HG02642 (cell line): ENCODE measurements around the gene PIGU.
"Not testable (repeated sequence)": the region's sequence is repeated elsewhere in the genome, so short reads cannot be mapped to it uniquely, and the experiment has no call there.

ENCODE experiments used
- ATAC-seq: cut with Tn5 transposase; IDR thresholded peaks from one replicate; pipeline ENCODE4 v1.9.1; 2021; ENCODE audit warnings: mild to moderate bottlenecking; ENCODE audit not compliant: unreplicated experiment, poor library complexity

The PIGU gene

DNA sequence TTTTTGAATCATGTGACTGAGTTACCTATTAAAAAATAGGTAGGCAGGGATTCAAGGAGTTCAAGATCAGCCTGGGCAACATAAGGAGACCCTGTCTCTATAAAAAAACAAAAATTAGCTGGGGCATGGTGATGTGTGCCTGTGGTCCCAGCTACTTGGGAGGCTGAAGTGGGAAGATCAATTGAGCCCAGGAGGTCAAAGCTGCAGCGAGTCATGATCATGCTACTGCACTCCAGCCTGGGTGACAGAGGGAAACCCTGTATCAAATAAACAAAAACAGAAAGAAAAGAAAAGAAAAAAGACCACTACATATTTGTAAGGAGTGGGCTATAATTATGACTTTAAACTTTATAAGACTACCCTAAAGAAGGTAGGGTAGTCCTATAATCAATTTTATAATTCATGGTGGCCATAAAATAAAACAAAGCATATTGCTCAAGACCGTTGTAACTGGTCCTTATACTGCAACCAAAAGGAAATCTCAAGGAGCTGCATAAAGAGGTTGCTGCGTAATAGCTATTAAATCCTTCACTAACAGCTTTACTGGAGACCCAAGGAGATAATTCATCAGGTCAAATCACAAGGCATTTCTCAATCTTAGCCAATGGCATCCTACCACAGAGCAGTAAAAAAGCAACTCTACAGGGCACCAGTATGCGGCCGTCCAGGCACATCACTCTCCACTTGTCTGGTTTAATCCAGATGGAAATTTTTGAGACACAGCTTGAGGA lies 13.5 kb downstream of the PIGU start:
- no peak for ATAC-seq

DNA sequence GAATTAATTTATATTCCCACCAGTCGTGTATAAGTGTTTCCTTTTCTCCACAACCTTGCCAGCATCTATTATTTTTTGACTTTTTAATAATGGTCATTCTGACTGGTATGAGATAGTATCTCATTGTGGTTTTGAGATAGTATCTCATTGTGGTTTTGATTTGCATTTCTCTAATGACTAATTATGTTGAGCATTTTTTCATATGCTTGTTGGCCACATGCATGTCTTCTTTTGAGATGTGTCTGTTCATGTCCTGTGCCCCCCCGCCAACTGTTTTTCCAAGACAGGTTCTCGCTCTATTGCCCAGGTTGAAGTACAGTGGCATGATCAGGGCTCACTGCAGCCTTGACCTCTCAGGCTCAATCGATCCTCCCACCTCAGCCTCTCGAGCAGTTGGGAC lies 15.1 kb downstream of the PIGU start:
- not testable (repeated sequence) for ATAC-seq

DNA sequence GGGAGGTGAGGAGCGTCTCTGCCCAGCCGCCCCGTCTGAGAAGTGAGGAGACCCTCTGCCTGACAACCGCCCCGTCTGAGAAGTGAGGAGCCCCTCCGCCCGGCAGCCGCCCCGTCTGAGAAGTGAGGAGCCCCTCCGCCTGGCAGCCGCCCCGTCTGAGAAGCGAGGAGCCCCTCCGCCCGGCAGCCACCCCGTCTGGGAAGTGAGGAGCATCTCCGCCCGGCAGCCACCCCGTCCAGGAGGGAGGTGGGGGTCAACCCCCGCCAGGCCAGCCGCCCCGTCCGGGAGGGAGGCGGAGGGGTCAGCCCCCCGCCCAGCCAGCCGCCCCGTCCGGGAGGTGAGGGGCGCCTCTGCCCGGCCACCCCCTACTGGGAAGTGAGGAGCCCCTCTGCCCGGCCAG lies 18.2 kb downstream of the PIGU start:
- not testable (repeated sequence) for ATAC-seq

DNA sequence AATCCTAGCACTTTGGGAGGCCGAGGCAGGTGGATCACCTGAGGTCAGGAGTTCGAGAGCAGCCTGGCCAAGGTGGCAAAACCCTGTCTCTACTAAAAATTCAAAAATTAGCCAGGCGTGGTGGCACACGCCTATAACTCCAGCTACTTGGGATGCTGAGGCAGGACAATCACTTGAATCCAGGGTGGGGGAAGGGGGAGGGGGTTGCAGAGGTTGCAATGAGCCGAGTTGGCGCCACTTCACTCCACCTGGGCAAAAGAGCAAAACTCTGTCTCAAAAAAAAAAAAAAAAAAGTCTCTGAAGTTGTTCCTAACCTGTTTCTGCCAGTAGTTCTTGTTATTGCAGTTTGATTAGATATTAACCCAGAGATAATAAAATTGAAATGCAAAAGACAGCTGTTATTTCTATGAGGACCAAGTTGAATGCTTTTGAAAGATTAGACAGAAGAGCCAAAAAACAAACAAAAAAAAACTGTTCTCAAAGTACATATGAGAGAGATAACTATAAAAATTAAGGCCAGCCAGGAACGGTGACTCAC lies 22.6 kb downstream of the PIGU start:
- no peak for ATAC-seq

DNA sequence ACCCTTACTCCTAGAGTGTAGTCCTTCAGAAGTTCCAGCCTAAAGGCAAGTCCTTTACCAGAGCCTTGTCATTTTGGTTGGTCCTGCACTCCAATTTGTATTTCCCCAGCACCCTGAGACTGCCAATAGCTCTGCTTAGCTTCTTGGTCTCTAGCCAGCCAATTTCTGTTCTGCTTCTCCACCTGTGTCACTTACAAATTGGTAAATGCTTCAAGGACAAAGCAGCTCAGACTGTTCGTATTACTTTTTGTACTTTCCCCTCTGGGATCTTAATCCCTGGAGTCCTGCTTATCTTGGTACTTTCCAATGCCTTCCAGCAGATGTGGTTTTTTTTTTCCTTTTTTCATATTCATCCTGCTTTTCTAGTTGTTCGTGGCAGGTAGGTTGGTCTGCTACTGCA lies 25.7 kb downstream of the PIGU start:
- ATAC-seq, result no peak

DNA sequence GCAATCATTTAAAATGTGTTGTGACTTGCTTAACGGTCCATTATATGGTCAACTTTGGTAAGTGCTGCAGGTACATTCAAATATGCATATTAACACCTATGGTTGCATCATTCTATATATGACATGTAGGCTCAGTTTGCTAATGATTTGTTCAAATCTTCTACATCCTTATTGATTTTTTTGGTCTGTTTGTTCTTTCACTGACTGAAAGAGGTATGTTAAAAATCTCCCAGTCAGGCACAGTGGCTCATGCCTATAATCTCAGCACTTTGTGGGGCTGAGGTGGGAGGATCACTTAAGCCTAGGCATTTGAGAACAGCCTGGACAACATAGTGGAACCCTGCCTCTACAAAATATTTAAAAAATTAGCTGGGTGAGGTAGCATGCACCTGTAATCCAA lies 29.2 kb downstream of the PIGU start:
- no peak for ATAC-seq

DNA sequence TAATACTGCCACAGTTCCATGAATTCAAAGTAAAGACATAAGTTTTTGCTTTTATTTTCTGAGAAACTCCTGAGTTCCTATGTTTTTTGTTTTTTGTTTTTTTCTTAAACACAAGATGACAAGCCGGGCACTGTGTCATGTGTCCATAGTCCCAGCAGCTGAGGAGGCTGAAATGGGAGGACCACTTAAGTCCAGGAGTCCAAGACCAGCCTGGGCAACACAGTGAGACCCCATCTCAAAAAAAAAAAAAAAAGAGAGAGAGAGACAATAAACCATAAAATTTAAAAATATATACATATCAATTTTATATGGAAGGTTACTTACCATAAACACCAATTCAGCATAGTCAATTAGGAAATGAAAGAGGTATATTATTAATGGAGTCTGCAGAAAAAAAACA lies 31.9 kb downstream of the PIGU start:
- no peak for ATAC-seq

DNA sequence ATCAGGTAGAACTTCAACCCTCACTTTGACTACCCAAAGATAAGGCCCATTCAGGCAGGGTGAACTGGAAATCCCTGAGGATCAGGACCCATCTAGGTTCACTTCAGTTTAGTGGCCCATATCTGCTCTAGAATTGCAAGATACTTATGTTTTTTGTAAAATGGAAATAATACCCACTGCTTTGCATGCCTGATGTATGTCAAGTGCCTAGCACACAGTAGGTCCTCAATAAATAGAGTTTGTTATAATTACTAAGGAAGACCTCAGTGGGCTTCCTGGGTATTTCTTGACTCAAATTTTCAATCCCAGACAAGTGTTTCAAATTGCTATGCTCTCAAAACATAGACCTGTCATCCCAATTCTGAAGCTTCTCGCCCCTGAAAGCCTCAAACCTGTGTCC lies 32.5 kb downstream of the PIGU start:
- no peak for ATAC-seq

DNA sequence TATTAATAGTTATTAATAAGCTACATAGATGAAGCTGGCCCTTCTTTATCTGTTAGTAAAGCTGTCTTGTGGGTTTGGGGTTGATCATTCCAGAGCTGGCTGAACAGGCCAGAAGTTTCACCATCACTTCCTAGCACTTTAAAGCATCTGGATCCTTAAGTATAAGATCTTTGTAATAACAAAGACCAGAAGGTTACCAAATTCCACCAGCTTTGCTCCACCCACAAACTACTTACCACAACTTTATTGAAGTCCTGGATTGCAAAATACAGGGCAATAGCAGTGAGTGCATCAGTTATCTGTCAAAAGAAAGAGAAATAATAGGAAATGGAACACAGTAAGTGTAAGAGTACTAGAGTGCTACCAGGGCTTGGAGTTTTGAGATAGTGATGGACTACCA lies 33.0 kb downstream of the PIGU start:
- no peak for ATAC-seq

DNA sequence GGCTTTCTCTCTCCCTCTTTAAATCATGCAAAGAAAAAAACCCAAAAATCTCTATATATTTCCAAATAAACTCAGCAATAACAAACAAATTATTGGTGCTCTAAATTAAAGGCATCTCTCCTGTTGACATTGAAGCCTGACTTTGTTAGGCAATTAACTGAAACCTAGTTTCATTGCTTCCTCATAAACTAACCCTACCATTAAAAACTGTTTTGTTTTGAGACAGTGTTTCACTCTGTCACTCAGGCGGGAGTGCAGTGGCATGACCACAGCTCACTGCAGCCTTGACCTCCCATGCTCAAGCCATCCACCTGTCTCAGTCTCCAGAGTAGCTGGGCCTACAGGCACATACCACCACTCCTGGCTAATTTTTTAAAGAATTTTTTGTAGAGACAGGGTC lies 34.9 kb downstream of the PIGU start:
- no peak for ATAC-seq

DNA sequence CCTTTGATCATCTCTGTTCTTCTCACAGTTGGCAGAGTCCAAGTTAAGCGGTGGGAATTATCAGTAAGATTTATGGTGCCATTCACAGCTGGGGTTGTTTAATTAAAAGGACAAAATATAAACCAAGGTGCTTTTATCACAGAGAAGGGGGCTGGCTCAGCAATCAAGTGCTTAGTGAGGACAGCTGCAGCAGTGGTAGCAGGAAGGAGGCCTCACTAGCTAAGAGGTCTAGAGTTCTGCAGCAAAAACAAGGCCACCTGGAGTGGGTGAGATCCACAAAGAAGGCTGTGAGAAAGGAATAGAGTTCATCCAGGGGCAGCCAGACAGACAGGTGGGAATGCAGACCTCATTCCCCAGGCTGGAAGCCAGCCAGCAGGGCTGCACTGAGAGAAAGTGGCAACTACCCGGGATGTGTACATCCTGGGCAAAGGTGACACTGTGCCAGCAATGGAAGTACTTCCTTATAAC lies 37.1 kb downstream of the PIGU start:
- ATAC-seq, result no peak

DNA sequence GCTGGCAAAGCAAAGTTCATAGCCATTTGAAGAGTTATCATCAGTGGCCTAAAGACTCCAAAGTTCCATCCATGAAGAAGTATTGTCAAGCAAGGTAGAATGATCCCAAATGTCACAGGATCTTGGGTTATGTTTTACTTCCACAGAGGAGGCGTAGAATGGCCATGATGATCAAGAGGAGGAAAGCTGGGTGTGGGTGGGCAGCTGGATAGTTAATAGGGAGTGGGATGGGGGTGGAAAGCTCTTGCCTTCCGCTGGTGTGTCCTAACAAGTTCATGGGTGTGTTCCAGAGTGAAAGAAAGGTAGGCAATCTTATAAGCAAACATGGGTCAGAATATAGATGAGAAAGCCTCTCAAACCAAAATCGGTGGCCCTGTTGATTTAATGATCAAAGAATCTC lies 38.4 kb downstream of the PIGU start:
- ATAC-seq, result no peak

DNA sequence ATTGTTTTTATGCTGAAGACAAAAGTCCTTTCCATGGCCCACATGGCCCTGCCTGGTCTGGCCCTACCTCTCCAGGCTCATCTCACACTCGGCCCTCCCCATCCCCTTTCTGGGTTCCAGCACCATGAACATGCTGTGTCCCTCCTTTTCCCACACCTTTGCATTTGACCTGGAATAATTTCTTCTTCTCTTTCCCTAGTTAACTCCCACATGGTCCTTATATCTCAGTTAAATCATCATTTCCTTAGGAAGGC lies 38.9 kb downstream of the PIGU start:
- ATAC-seq, result no peak

DNA sequence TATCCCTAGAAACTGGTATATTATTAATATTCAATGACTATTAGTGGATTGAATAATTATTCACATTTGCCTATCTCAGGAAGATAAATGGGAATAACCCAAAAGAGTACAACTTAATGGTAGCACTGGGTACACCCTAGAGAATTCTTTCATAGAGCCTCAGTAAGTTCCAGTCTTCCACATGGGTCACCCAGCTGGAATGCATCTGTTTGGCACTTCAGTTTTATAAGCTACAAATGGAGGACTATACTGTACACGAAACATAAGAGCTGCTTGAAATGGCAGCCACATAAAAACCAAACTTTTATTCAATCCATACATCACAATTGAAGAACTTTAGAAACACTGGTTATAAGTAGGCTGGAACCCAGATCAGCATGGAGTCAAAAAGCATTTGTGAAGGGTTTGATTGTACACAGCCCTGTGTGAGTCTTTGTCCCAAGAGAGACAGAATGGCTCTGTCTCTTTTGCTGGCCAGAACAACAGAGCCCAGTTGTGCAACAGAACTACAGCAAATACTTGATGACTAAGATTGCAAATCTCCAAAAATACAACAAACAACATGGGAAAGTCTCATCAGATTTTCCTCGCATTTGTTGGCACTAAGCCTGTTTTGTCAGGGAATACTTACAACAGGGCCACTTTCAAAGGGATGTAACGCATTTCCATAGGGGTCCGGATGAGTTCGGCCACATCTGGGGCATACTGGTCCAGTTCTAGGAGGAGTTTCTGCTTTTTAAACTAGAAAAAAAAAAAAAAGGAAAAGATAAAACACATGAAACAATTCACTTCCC lies 39.5 kb downstream of the PIGU start:
- ATAC-seq, result no peak

DNA sequence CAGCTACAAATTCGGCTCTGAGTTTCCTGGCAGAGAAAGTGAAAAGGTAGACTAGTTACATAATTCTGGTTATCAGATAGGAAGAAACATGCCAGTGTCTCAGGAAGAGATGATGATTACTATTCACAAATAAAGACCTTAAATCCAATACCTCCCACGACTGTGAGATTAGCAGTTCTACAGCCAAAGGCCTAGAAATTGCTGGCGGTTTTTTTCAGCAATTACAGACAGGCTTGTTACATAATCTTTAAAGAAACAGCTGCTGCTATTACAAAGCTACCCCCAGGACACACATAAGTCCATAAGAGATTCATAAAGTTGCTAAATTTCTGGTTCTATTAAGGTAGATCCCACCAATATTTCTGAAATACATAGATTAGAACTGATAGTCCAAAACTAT lies 40.2 kb downstream of the PIGU start:
- no peak for ATAC-seq

DNA sequence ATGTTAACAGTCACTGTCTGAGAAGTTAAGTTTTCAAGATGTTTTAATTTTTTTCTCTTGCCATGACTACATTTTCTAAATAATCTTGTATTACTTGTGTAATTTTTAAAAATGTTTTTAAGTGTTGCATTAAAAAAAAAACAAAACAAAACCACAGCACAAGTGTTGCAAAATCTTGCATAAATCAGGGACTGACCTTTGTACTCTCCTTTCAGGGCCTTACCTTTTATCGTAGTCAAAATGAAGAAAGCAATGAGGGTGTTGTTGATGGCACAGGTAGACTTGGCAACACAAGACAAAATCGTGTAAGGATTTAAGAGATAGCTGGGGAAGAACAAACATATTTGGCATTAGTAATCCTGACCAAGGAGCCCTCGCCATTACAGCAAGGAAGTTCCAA lies 42.5 kb downstream of the PIGU start:
- ATAC-seq, result no peak

DNA sequence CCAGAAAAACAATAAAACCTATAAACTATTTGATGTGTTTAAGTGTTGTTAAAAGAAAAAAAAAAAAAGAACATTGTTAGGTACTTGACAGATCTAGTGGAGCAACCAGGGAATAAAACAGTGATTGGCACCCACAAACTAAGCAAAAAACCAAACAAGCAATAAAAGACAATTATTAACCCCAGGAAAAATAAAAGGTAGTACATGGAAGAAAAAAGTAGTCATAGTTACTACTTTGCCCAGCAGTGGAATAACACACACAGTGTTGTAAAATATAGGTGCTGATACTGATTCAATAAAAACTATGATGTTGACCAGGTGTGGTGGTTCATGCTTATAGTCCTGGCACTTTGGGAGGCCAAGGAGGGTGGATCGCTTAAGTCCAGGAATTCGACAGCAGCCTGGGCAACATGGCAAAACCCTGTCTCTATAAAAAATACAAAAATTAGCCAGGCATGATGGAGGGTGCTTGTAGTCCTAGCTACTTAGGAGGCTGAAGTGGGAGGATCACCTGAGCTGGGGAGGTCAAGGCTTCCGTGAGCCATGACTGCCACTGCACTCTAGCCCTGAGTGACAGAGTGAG lies 43.9 kb downstream of the PIGU start:
- no peak for ATAC-seq

DNA sequence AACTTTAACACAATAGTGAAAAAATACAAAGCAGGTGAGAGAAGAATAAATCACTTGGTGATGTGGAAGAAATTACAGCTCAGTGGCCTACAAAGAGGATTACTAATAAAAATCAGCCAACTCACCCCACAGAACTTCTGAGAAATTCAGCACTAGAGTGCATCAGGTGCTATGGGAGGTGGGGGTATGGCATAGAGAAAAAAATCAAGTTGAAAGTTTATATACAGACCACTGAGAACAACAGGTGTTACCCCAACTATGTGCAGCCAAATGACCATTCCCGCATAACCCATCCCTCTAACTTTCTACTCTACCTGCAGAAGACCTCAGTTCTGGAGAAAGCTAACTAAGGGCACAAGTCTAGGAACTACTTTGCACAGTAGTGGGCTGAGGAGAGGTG lies 47.0 kb downstream of the PIGU start:
- ATAC-seq, result no peak

DNA sequence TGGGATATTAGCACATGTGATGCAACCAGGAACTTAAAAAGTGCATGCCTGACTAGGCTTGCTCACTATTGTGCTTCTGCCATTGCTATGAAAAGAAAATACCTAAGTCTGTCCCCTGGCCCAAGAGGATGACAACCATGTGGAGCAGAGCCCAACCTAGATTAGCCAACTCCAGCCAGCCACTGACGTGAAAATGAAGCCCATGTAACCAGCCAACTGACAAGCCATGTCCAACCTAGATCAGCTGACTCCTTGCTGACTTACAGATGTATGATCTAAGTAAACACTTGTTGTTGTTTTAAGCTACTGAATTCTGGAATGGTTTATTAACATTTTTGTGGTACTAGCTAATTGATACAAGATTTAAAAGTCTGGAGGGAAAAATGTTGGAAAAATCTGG lies 47.5 kb downstream of the PIGU start:
- ATAC-seq, result no peak

DNA sequence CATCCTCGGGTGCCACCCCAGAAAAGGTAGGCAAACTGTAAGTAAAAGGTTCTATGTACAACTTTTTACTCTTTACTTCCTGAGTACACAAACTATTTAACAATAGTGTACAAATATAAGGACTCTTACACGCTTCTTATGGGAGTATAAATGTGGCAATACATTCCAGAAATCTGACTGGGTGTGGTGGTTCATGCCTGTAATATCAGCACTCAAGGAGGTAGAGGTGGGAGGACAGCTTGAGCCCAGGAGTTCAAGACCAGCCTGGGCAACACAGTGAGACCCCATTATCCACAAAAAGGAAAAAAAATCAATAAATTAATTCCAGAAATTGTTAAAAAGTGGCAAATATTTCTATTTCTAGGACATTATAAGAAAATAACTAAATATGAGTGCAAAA lies 48.9 kb downstream of the PIGU start:
- no peak for ATAC-seq

DNA sequence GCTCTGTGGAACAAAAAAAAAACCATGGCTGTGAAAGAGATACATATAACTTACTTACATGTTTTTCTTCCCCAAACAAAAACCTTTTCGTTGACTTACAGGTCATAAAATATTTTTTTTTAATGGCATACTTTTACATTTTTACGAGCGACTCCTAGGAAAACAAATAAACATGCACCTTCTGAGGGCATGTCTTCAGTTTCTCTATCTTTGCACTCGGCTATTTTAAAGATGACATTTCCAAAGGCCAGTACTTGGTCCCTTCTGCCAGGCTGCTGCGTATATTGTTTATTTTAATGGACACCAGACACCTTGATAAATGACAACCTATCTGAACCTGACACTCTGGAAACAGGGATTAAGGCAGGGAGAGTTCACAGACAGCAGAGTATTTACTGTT lies 49.4 kb downstream of the PIGU start:
- ATAC-seq, result no peak

DNA sequence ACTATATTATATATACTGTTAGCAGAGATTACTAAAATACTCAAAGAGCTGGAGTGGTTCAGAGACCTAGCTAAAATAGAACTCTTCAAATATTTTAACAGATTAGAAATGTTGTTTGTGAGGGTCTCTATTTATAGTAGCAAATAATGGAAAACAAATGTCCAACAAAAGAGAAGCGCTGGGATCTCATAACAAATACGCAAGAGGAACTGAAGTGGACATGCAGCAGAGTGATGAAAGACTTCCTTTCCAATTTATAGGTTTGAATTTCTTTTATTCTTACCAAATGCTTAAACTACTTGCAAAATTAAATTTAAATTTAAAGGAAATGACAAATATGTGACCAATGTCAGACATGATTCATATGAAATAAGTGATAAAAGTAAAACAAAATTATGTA lies 49.9 kb downstream of the PIGU start:
- ATAC-seq, result no peak
